Neural cell (in vitro differentiated cells): ENCODE measurements around the gene WWC1. TPM values are rescaled to one million over a fixed set of nuclear protein-coding genes. Genes with fewer than 3 reads are reported as not detected.

Source experiments
- H2AFZ ChIP-seq: fragments of 200-600, 300-800 bp; sonication (generic), shearing (Covaris generic); 2 replicates; pipeline ENCODE4 v1.6.0; 2014; ENCODE audit warnings: low read depth, mild to moderate bottlenecking, antibody characterized with exemption, low read length, moderate library complexity
- H3F3A ChIP-seq: fragments of 200-600 bp; shearing (Covaris generic); 2 replicates; pipeline ENCODE4 v1.6.1; 2016; ENCODE audit warnings: mild to moderate bottlenecking, moderate library complexity, mixed read lengths, antibody characterized with exemption, low read length; ENCODE audit not compliant: insufficient read depth, poor library complexity, severe bottlenecking
- H3K27ac ChIP-seq: fragments of 200-600, 300-800 bp; sonication (generic), shearing (Covaris generic); 2 replicates; pipeline ENCODE4 v1.5.1; 2014; ENCODE audit warnings: mild to moderate bottlenecking, low read length, moderate library complexity
- H3K27me3 ChIP-seq: fragments of 300-800, 200-600 bp; sonication (generic), shearing (Covaris generic); 2 replicates; pipeline ENCODE4 v1.6.0; 2014; ENCODE audit warnings: mild to moderate bottlenecking, low read depth, low read length, moderate library complexity; ENCODE audit not compliant: insufficient read depth
- H3K36me3 ChIP-seq: fragments of 300-800, 200-600 bp; sonication (generic), shearing (Covaris generic); 2 replicates; pipeline ENCODE4 v1.5.1; 2014; ENCODE audit warnings: mild to moderate bottlenecking, antibody characterized with exemption, low read length, moderate library complexity; ENCODE audit not compliant: insufficient read depth
- H3K4me2 ChIP-seq: fragments of 300-800, 200-600 bp; sonication (generic), shearing (Covaris generic); 2 replicates; pipeline ENCODE4 v1.6.0; 2014; ENCODE audit warnings: mild to moderate bottlenecking, low read length
- H3K4me3 ChIP-seq: fragments of 300-800, 200-600 bp; sonication (generic), shearing (Covaris generic); 2 replicates; pipeline ENCODE4 v1.5.1; 2014; ENCODE audit warnings: mild to moderate bottlenecking, low read length, moderate library complexity
- H3K79me2 ChIP-seq: fragments of 200-600 bp; shearing (Covaris generic); replicated peaks from 2 replicates; pipeline ENCODE4 v1.6.0; 2014; ENCODE audit warnings: mild to moderate bottlenecking, low read length, moderate library complexity; ENCODE audit not compliant: insufficient read depth
- H3K9ac ChIP-seq: fragments of 300-800, 200-600 bp; sonication (generic), shearing (Covaris generic); 2 replicates; pipeline ENCODE4 v1.6.1; 2016; ENCODE audit warnings: mild to moderate bottlenecking, low read length, mixed read lengths
- H3K9me2 ChIP-seq: fragments of 200-600 bp; shearing (Covaris generic); 2 replicates; pipeline ENCODE4 v1.6.1; 2016; ENCODE audit warnings: mild to moderate bottlenecking, low read length, mixed read lengths; ENCODE audit not compliant: insufficient read depth
- H3K9me3 ChIP-seq: fragments of 200-600, 300-800 bp; sonication (generic), shearing (Covaris generic); 2 replicates; pipeline ENCODE4 v1.6.1; 2016; ENCODE audit warnings: mild to moderate bottlenecking, mixed run types, low read length, moderate library complexity, mixed read lengths
- H4K20me1 ChIP-seq: fragments of 200-600 bp; shearing (Covaris generic); 2 replicates; pipeline ENCODE4 v1.6.1; 2016; ENCODE audit warnings: mild to moderate bottlenecking, mixed run types; ENCODE audit not compliant: insufficient read depth
- EP300 ChIP-seq: fragments of 450-650 bp; conservative IDR thresholded peaks from 2 replicates; pipeline ENCODE4 v1.6.1; 2014; ENCODE audit warnings: antibody characterized with exemption, mild to moderate bottlenecking, moderate library complexity; ENCODE audit not compliant: poor library complexity, severe bottlenecking
- EZH2 ChIP-seq: fragments of 200-600, 300-800 bp; shearing (Covaris generic), sonication (generic); IDR thresholded peaks from 2 replicates; pipeline ENCODE4 v1.6.1; 2014; ENCODE audit warnings: antibody characterized with exemption, low read length, borderline replicate concordance, mild to moderate bottlenecking; ENCODE audit not compliant: insufficient read depth, poor library complexity, severe bottlenecking
- MXI1 ChIP-seq: fragments of 450-650 bp; conservative IDR thresholded peaks from 2 replicates; pipeline ENCODE4 v1.6.1; 2014; ENCODE audit warnings: antibody characterized with exemption, mild to moderate bottlenecking; ENCODE audit not compliant: poor library complexity, severe bottlenecking
- POLR2AphosphoS5 ChIP-seq: IDR thresholded peaks from 2 replicates; pipeline ENCODE4 v1.6.1; 2012
- RAD21 ChIP-seq: fragments of 450-650 bp; conservative IDR thresholded peaks from 2 replicates; pipeline ENCODE4 v1.6.1; 2014; ENCODE audit warnings: antibody characterized with exemption, mild to moderate bottlenecking, moderate library complexity
- SMC3 ChIP-seq: fragments of 450-650 bp; conservative IDR thresholded peaks from 2 replicates; pipeline ENCODE4 v1.6.1; 2014; ENCODE audit warnings: antibody characterized with exemption, mild to moderate bottlenecking, moderate library complexity; ENCODE audit not compliant: poor library complexity
- TAF1 ChIP-seq: IDR thresholded peaks from 2 replicates; pipeline ENCODE4 v1.6.1; 2012; ENCODE audit warnings: low read depth
- polyA plus RNA-seq: library from polyadenylated mRNA; depleted of rRNA; stranded (reverse); fragments of >200 nt; gene quantifications from 2 replicates; pipeline ENCODE4 v1.2.3, GENCODE V29; 2014
- TF ChIP-seq, protein P1 (sequence below): fragments of 450-650 bp; IDR thresholded peaks from 2 replicates; pipeline ENCODE4 v1.5.1; 2014; ENCODE audit warnings: antibody characterized with exemption, mild to moderate bottlenecking, moderate library complexity; ENCODE audit not compliant: poor library complexity, severe bottlenecking
- TF ChIP-seq, protein P2 (sequence below): IDR thresholded peaks from 2 replicates; pipeline ENCODE4 v1.6.1; 2012; ENCODE audit warnings: borderline replicate concordance

The WWC1 gene
- polyA plus RNA-seq, 1 donor from 2014 or later, result 0.97 TPM

GRCh38 chr5:168374532-168374931, 83.1 kb downstream of the WWC1 start:
- Histone ChIP-seq H3K9me3 (no peaks in the 10 kb centered on the region), H3K27ac (no peak overlapping the region), H2AFZ (no peak overlapping the region), H4K20me1 (no peaks in the 10 kb centered on the region), H3F3A (no peaks in the 10 kb centered on the region), H3K4me3 (no peak overlapping the region), H3K27me3 (no peaks in the 10 kb centered on the region), H3K36me3 (no peaks in the 10 kb centered on the region), H3K4me2 (no peak overlapping the region), H3K9ac (no peak overlapping the region), H3K9me2 (no peaks in the 10 kb centered on the region), H3K79me2 (no peaks in the 10 kb centered on the region)
- TF ChIP-seq EZH2 (no peak), SMC3 (no peak), POLR2AphosphoS5 (no peak)
- TF ChIP-seq, protein P1, sequence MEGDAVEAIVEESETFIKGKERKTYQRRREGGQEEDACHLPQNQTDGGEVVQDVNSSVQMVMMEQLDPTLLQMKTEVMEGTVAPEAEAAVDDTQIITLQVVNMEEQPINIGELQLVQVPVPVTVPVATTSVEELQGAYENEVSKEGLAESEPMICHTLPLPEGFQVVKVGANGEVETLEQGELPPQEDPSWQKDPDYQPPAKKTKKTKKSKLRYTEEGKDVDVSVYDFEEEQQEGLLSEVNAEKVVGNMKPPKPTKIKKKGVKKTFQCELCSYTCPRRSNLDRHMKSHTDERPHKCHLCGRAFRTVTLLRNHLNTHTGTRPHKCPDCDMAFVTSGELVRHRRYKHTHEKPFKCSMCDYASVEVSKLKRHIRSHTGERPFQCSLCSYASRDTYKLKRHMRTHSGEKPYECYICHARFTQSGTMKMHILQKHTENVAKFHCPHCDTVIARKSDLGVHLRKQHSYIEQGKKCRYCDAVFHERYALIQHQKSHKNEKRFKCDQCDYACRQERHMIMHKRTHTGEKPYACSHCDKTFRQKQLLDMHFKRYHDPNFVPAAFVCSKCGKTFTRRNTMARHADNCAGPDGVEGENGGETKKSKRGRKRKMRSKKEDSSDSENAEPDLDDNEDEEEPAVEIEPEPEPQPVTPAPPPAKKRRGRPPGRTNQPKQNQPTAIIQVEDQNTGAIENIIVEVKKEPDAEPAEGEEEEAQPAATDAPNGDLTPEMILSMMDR, result no peak

DNA sequence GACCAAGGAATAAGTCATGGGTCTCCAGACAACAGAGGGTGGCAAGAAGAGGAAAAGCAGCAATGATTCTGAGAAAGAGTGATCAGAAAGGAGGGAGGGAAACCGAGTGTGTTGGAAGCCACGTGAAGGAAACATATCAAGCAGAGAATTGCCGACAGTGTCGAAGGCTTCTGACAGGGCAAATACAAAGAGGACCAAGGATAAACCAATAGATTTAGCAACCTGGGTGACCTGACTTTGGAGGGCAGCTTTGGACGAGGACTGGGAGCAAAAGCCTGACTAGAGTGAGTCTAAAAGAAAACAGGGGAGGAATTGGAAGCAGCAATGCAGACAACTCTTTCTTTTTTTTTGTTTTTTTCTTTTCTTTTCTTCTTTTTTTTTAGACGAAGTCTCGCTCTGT, 83.8 kb downstream of the WWC1 start:
- Histone ChIP-seq H2AFZ (no peak overlapping the region), H3K27ac (no peak overlapping the region), H3K79me2 (no peaks in the 10 kb centered on the region), H3K4me3 (no peak overlapping the region), H3K27me3 (no peaks in the 10 kb centered on the region), H3K9ac (no peak overlapping the region), H3K36me3 (no peaks in the 10 kb centered on the region), H3K9me3 (no peaks in the 10 kb centered on the region), H4K20me1 (no peaks in the 10 kb centered on the region), H3F3A (no peaks in the 10 kb centered on the region), H3K9me2 (no peaks in the 10 kb centered on the region), H3K4me2 (no peak overlapping the region)
- TF ChIP-seq RAD21 (no peak), TAF1 (no peak), POLR2AphosphoS5 (no peak), EP300 (no peak), SMC3 (no peak), EZH2 (no peak), MXI1 (no peak)
- TF ChIP-seq, protein P1, result no peak
- TF ChIP-seq, protein P2, sequence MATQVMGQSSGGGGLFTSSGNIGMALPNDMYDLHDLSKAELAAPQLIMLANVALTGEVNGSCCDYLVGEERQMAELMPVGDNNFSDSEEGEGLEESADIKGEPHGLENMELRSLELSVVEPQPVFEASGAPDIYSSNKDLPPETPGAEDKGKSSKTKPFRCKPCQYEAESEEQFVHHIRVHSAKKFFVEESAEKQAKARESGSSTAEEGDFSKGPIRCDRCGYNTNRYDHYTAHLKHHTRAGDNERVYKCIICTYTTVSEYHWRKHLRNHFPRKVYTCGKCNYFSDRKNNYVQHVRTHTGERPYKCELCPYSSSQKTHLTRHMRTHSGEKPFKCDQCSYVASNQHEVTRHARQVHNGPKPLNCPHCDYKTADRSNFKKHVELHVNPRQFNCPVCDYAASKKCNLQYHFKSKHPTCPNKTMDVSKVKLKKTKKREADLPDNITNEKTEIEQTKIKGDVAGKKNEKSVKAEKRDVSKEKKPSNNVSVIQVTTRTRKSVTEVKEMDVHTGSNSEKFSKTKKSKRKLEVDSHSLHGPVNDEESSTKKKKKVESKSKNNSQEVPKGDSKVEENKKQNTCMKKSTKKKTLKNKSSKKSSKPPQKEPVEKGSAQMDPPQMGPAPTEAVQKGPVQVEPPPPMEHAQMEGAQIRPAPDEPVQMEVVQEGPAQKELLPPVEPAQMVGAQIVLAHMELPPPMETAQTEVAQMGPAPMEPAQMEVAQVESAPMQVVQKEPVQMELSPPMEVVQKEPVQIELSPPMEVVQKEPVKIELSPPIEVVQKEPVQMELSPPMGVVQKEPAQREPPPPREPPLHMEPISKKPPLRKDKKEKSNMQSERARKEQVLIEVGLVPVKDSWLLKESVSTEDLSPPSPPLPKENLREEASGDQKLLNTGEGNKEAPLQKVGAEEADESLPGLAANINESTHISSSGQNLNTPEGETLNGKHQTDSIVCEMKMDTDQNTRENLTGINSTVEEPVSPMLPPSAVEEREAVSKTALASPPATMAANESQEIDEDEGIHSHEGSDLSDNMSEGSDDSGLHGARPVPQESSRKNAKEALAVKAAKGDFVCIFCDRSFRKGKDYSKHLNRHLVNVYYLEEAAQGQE, result no peak
